Measurements from ENCODE around the gene PSMC4.

The PSMC4 gene

GRCh38 chr19:39983695-39984300 lies 12.8 kb downstream of the PSMC4 start:
- no peak for FAIRE-seq
- TF ChIP-seq SPI1 (IDR thresholded peaks at IDR 0.05; ENCODE audit: low read depth, low read length) (no peak), POLR2A (IDR thresholded peaks at IDR 0.05; ENCODE audit: low read depth, low read length) (no peak), TAF1 (IDR thresholded peaks at IDR 0.05; ENCODE audit: low read depth, low read length) (no peak), POU2F2 (IDR thresholded peaks at IDR 0.05; ENCODE audit: low read depth, low read length) (no peak), POLR2AphosphoS5 (IDR thresholded peaks at IDR 0.05; ENCODE audit: low read depth, low read length) (no peak), PAX5 (IDR thresholded peaks at IDR 0.05; ENCODE audit: insufficient read depth, low read length, severe bottlenecking) (no peak)
- no peak for DNase-seq (ENCODE audit: insufficient read length, low spot score)

GRCh38 chr19:39986643-39987042 lies 15.7 kb downstream of the PSMC4 start:
- TF ChIP-seq POLR2A (IDR thresholded peaks at IDR 0.05; ENCODE audit: low read depth, low read length) (no peak), SPI1 (IDR thresholded peaks at IDR 0.05; ENCODE audit: low read depth, low read length) (no peak), POLR2AphosphoS5 (IDR thresholded peaks at IDR 0.05; ENCODE audit: low read depth, low read length) (no peak)
- FAIRE-seq (no peak), DNase-seq (ENCODE audit: insufficient read length, low spot score) (no peak)

- TF ChIP-seq SPI1 (IDR thresholded peaks at IDR 0.05; ENCODE audit: low read depth, low read length) (no peak), POLR2A (IDR thresholded peaks at IDR 0.05; ENCODE audit: low read depth, low read length) (no peak), POU2F2 (IDR thresholded peaks at IDR 0.05; ENCODE audit: low read depth, low read length) (no peak), TAF1 (IDR thresholded peaks at IDR 0.05; ENCODE audit: low read depth, low read length) (no peak), POLR2AphosphoS5 (IDR thresholded peaks at IDR 0.05; ENCODE audit: low read depth, low read length) (no peak), PAX5 (IDR thresholded peaks at IDR 0.05; ENCODE audit: insufficient read depth, low read length, severe bottlenecking) (no peak)
- no peak for DNase-seq (ENCODE audit: insufficient read length, low spot score)
- FAIRE-seq = no peak
These were observed 16.2 kb downstream of the PSMC4 start for GRCh38 chr19:39987167-39987566.

GRCh38 chr19:39987596-39987995 lies 16.6 kb downstream of the PSMC4 start:
- TF ChIP-seq SPI1 (IDR thresholded peaks at IDR 0.05; ENCODE audit: low read depth, low read length) (no peak), POLR2AphosphoS5 (IDR thresholded peaks at IDR 0.05; ENCODE audit: low read depth, low read length) (no peak), POLR2A (IDR thresholded peaks at IDR 0.05; ENCODE audit: low read depth, low read length) (no peak), TAF1 (IDR thresholded peaks at IDR 0.05; ENCODE audit: low read depth, low read length) (no peak), PAX5 (IDR thresholded peaks at IDR 0.05; ENCODE audit: insufficient read depth, low read length, severe bottlenecking) (no peak), POU2F2 (IDR thresholded peaks at IDR 0.05; ENCODE audit: low read depth, low read length) (no peak)

GRCh38 chr19:39993605-39994004 lies 22.6 kb downstream of the PSMC4 start:
- FAIRE-seq (no peak), DNase-seq (ENCODE audit: insufficient read length, low spot score) (no peak)
- no peak for TF ChIP-seq POU2F2 (IDR thresholded peaks at IDR 0.05; ENCODE audit: low read depth, low read length)
- no peak for TF ChIP-seq POLR2AphosphoS5 (IDR thresholded peaks at IDR 0.05; ENCODE audit: low read depth, low read length)
- no peak for TF ChIP-seq TAF1 (IDR thresholded peaks at IDR 0.05; ENCODE audit: low read depth, low read length)
- TF ChIP-seq POLR2A (IDR thresholded peaks at IDR 0.05; ENCODE audit: low read depth, low read length) = no peak
- TF ChIP-seq PAX5 (IDR thresholded peaks at IDR 0.05; ENCODE audit: insufficient read depth, low read length, severe bottlenecking) = no peak
- TF ChIP-seq SPI1 (IDR thresholded peaks at IDR 0.05; ENCODE audit: low read depth, low read length) = no peak

More at GRCh38 chr19:39987596-39987995, 16.6 kb downstream of the PSMC4 start:
- no peak for DNase-seq (ENCODE audit: insufficient read length, low spot score)
- FAIRE-seq = no peak

DNA sequence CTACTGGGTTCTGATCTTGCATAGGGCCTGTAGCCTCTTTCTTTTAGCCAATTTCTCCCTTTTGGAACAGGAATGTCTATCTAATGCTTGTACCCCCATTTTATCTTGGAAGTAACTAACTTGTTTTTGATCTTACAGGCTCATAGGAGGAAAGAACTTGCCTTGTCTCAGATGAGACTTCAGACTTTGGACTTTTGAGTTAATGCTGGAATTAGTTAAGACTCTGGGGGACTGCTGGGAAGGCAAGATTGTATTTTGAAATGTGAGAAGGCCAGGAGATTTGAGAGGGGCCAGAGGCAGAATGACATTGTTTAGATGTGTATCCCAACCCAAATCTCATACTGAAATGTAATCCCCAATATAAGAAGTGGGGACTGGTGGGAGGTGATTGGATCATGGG lies 23.4 kb downstream of the PSMC4 start:
- DNase-seq (ENCODE audit: insufficient read length, low spot score) (no peak), FAIRE-seq (no peak)
- no peak for TF ChIP-seq TAF1 (IDR thresholded peaks at IDR 0.05; ENCODE audit: low read depth, low read length)
- no peak for TF ChIP-seq POLR2A (IDR thresholded peaks at IDR 0.05; ENCODE audit: low read depth, low read length)
- TF ChIP-seq POLR2AphosphoS5 (IDR thresholded peaks at IDR 0.05; ENCODE audit: low read depth, low read length) = no peak
- TF ChIP-seq PAX5 (IDR thresholded peaks at IDR 0.05; ENCODE audit: insufficient read depth, low read length, severe bottlenecking) = no peak
- TF ChIP-seq POU2F2 (IDR thresholded peaks at IDR 0.05; ENCODE audit: low read depth, low read length) = no peak
- TF ChIP-seq SPI1 (IDR thresholded peaks at IDR 0.05; ENCODE audit: low read depth, low read length) = no peak

GRCh38 chr19:39995794-39996193 lies 24.8 kb downstream of the PSMC4 start:
- no peak for TF ChIP-seq POLR2AphosphoS5 (IDR thresholded peaks at IDR 0.05; ENCODE audit: low read depth, low read length)
- FAIRE-seq (no peak), DNase-seq (ENCODE audit: insufficient read length, low spot score) (no peak)

DNA sequence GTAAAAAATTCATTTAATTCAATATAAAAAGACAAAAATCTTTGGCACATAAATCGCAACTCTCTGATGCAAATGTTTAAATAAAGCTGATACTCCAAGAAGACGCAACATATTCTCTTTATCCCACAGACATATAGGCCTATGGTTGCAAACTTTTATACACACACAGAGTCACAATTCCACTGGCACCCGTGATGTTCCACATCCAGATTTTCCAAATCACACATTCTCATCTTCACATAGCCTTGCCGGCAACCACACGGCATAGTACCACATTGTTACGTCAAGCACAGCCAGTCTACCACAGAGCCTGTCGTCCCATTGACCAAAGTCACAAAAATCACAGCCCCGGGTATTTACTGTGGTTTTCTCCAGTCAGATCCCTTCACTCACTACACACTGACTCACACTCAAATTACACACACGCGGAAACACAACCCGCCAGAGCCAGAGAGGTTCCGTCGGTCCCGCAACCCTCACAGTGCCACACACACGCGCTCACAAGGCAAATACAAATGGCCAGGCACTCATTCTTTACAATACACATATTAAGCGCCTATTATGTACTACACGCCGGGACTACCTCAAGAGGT lies 25.3 kb downstream of the PSMC4 start:
- no peak for TF ChIP-seq TAF1 (IDR thresholded peaks at IDR 0.05; ENCODE audit: low read depth, low read length)
- TF ChIP-seq POU2F2 (IDR thresholded peaks at IDR 0.05; ENCODE audit: low read depth, low read length) = no peak
- TF ChIP-seq POLR2A (IDR thresholded peaks at IDR 0.05; ENCODE audit: low read depth, low read length) = no peak
- no peak for TF ChIP-seq POLR2AphosphoS5 (IDR thresholded peaks at IDR 0.05; ENCODE audit: low read depth, low read length)
- TF ChIP-seq SPI1 (IDR thresholded peaks at IDR 0.05; ENCODE audit: low read depth, low read length) = no peak
- no peak for TF ChIP-seq PAX5 (IDR thresholded peaks at IDR 0.05; ENCODE audit: insufficient read depth, low read length, severe bottlenecking)
- no peak for FAIRE-seq
- DNase-seq (ENCODE audit: insufficient read length, low spot score) = no peak

GRCh38 chr19:39996811-39997637 lies 26.1 kb downstream of the PSMC4 start, which contains the start of gene ZNF546:
TSS of gene ZNF546 (plus strand) at chr19:39997060. CDS start at chr19:39998327, 1,267 bp downstream.
- FAIRE-seq (peak; percentile 96), DNase-seq (ENCODE audit: insufficient read length, low spot score) (peak; percentile 81)
- TF ChIP-seq TAF1 (IDR thresholded peaks at IDR 0.05; ENCODE audit: low read depth, low read length) (peak; percentile 64; the same call in 1 of the 2 replicates), SPI1 (IDR thresholded peaks at IDR 0.05; ENCODE audit: low read depth, low read length) (no peak), POLR2A (IDR thresholded peaks at IDR 0.05; ENCODE audit: low read depth, low read length) (peak; percentile 90), POU2F2 (IDR thresholded peaks at IDR 0.05; ENCODE audit: low read depth, low read length) (no peak), POLR2AphosphoS5 (IDR thresholded peaks at IDR 0.05; ENCODE audit: low read depth, low read length) (peak; percentile 93), PAX5 (IDR thresholded peaks at IDR 0.05; ENCODE audit: insufficient read depth, low read length, severe bottlenecking) (peak; percentile 36)
